HG03196 (cell line): Measurements from ENCODE around the gene CC2D2B.
"Not testable (repeated sequence)": the region's sequence is repeated elsewhere in the genome, so short reads cannot be mapped to it uniquely, and the experiment has no call there.

Source experiments
- ATAC-seq: cut with Tn5 transposase; IDR thresholded peaks from one replicate; pipeline ENCODE4 v1.9.1; 2021; ENCODE audit not compliant: unreplicated experiment

The CC2D2B gene

GRCh38 chr10:95905897-95906580 lies 1.7 kb upstream of the CC2D2B start:
- ATAC-seq: not testable (repeated sequence)

- peak; percentile 36 for ATAC-seq
Measured at GRCh38 chr10:95906677-95907455, 909 bp upstream of the CC2D2B start.

GRCh38 chr10:95908450-95908849 lies 675 bp downstream of the CC2D2B start:
- no peak for ATAC-seq

GRCh38 chr10:95909561-95909960 lies 1.8 kb downstream of the CC2D2B start:
- no peak for ATAC-seq

GRCh38 chr10:95916039-95916438 lies 8.3 kb downstream of the CC2D2B start:
- not testable (repeated sequence) for ATAC-seq

- ATAC-seq: no peak
Measured at GRCh38 chr10:95920798-95921426, 13.1 kb downstream of the CC2D2B start.

- ATAC-seq: no peak
Measured at GRCh38 chr10:95925033-95925432, 17.3 kb downstream of the CC2D2B start.

GRCh38 chr10:95935429-95935828 lies 27.7 kb downstream of the CC2D2B start:
- ATAC-seq: no peak

GRCh38 chr10:95941115-95941514 lies 33.3 kb downstream of the CC2D2B start:
- no peak for ATAC-seq

GRCh38 chr10:95963202-95963990 lies 55.6 kb downstream of the CC2D2B start:
- no peak for ATAC-seq

- no peak for ATAC-seq
Measured at GRCh38 chr10:95963991-95964389, 56.2 kb downstream of the CC2D2B start.

GRCh38 chr10:95964756-95965155 lies 57.0 kb downstream of the CC2D2B start:
- ATAC-seq: no peak

GRCh38 chr10:95976362-95977229 lies 68.8 kb downstream of the CC2D2B start:
- no peak for ATAC-seq

GRCh38 chr10:95982200-95982599 lies 74.4 kb downstream of the CC2D2B start:
- no peak for ATAC-seq

GRCh38 chr10:95987685-95988426 lies 80.1 kb downstream of the CC2D2B start:
- ATAC-seq: no peak

GRCh38 chr10:95988702-95989101 lies 80.9 kb downstream of the CC2D2B start:
- no peak for ATAC-seq

- ATAC-seq: not testable (repeated sequence)
Measured at GRCh38 chr10:95994376-95994775, 86.6 kb downstream of the CC2D2B start.

GRCh38 chr10:95998255-95998784 lies 90.5 kb downstream of the CC2D2B start:
- no peak for ATAC-seq

- no peak for ATAC-seq
Measured at GRCh38 chr10:96013956-96014355, 106.2 kb downstream of the CC2D2B start.
